ENCODE measurements around the gene CLEC4E.
"Not testable (repeated sequence)": the region's sequence is repeated elsewhere in the genome, so short reads cannot be mapped to it uniquely, and the experiment has no call there.

CLEC4E gene

GRCh38 chr12:8537820-8538219 is 2.9 kb downstream of the CLEC4E start:
- not testable (repeated sequence) for DNase-seq (ENCODE audit: low read depth in 3 of 3)

GRCh38 chr12:8532045-8532444 is 8.7 kb downstream of the CLEC4E start:
- no peak for DNase-seq (ENCODE audit: low read depth in 3 of 3)

- no peak for DNase-seq (ENCODE audit: low read depth in 3 of 3)
Observed at GRCh38 chr12:8527250-8528130, 13.2 kb downstream of the CLEC4E start.

- DNase-seq (ENCODE audit: low read depth in 3 of 3): no peak
Observed at GRCh38 chr12:8519171-8519570, 21.5 kb downstream of the CLEC4E start.

GRCh38 chr12:8517971-8518370 is 22.7 kb downstream of the CLEC4E start:
- DNase-seq (ENCODE audit: low read depth in 3 of 3): no peak

- no peak for DNase-seq (ENCODE audit: low read depth in 3 of 3)
Observed at GRCh38 chr12:8513256-8513655, 27.4 kb downstream of the CLEC4E start, which contains the start of gene CLEC4D. TSS of gene CLEC4D (plus strand) at chr12:8513503. CDS start at chr12:8513733, 230 bp downstream.

- DNase-seq (ENCODE audit: low read depth in 3 of 3): no peak
Observed at GRCh38 chr12:8508910-8509841, 31.5 kb downstream of the CLEC4E start.

GRCh38 chr12:8508223-8508622 is 32.5 kb downstream of the CLEC4E start:
- no peak for DNase-seq (ENCODE audit: low read depth in 3 of 3)

GRCh38 chr12:8507596-8507995 is 33.1 kb downstream of the CLEC4E start:
- no peak for DNase-seq (ENCODE audit: low read depth in 3 of 3)

GRCh38 chr12:8504351-8504750 is 36.4 kb downstream of the CLEC4E start:
- DNase-seq (ENCODE audit: low read depth in 3 of 3): no peak

GRCh38 chr12:8501720-8502119 is 39.0 kb downstream of the CLEC4E start:
- DNase-seq (ENCODE audit: low read depth in 3 of 3): no peak

GRCh38 chr12:8499616-8500015 is 41.1 kb downstream of the CLEC4E start:
- DNase-seq (ENCODE audit: low read depth in 3 of 3): no peak

- DNase-seq (ENCODE audit: low read depth in 3 of 3): not testable (repeated sequence)
Observed at GRCh38 chr12:8496074-8496473, 44.6 kb downstream of the CLEC4E start.

GRCh38 chr12:8495671-8496070 is 45.0 kb downstream of the CLEC4E start:
- not testable (repeated sequence) for DNase-seq (ENCODE audit: low read depth in 3 of 3)

- DNase-seq (ENCODE audit: low read depth in 3 of 3): peak; percentile 13 to 39 (median 21)
Observed at GRCh38 chr12:8493084-8493483, 47.6 kb downstream of the CLEC4E start.

- DNase-seq (ENCODE audit: low read depth in 3 of 3): no peak
Observed at GRCh38 chr12:8491646-8492530, 48.8 kb downstream of the CLEC4E start.

All from stimulated activated CD4-positive, alpha-beta T cell treated with anti-CD3 and anti-CD28 coated beads, TNF-alpha, amount 100 ng/mL, for 24 hours (primary cell).